ENCODE data around the gene RNF40. TPM values are rescaled to one million over a fixed set of nuclear protein-coding genes. Genes with fewer than 3 reads are reported as not detected.
A peak's percentile ranks its signal among the peaks of the same experiment; 100 is the strongest.

The RNF40 gene
- total RNA-seq, 2 experiments from 2014 or later = 103 to 106 TPM

DNA sequence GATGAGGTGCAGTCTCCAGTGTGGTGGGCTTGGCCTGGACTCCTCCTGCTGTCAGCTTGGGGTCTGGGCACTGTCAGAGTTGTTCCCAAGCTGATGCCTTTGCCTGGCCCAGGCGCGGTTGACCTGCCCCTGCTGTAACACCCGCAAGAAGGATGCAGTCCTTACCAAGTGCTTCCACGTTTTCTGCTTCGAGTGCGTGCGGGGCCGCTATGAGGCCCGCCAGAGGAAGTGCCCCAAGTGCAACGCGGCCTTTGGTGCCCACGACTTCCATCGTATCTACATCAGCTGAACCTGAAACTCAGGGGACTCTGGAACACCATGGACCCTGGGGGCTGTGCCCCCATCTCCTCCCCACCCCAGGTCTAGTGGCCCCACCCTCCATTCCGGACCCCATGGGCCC lies 11.7 kb downstream of the RNF40 start:
- H3K36me3 Mint-ChIP-seq = peaks cover 21% of the 10 kb centered on the region
- CTCF ChIA-PET = interaction anchor here (2.0 to 2.1 kb wide), 2 partner anchors 40 to 168 kb away, joined by 4 to 7 read pairs; no protein-coding TSS in a partner anchor
- H3K27ac Mint-ChIP-seq = no peak overlapping the region

DNA sequence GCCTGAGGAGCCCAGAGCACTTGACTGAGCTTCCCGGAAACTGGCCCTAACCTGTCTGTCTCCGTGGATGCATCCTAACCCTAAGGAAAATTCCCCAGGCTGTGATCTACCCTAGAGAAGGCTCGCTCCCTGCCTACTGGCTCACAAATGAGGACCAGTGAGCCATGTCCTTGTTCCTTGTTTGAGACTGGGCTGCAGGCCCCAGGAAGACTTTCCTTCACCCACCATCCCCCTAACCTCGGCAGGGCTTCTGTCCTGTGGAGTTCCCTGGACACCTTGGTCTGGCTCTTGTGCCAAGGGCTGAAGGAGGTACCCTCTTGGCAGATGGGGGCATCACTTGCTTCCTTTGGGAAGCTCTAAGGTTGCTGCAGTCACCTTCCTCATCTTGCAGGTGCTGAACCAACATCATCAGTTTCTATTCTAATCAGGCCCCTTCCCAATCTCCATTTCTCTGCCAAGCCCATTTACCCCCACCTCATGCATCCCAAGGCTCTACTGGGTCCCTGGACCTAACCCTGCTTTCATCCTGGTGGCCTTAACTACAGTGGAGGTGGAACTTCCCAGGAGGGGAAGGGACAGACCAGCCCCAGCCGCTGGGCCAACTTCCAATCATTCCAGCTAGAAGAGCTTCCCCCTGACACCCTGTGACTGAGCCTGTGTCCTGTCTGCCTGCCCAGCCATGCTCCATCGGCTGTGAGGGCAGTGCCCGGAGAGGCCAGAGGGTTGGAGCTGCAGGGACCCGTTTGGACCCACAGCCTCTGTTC lies 12.4 kb downstream of the RNF40 start:
- Mint-ChIP-seq H3K4me1 (peaks cover 24% of the 10 kb centered on the region), H3K4me3 (peak overlapping the region; percentile 84), H3K27ac (peak overlapping the region; percentile 89), H3K9me3 (ENCODE audit: low read depth) (no peaks in the 10 kb centered on the region), H3K36me3 (peaks cover 14% of the 10 kb centered on the region), H3K27me3 (no peaks in the 10 kb centered on the region)
- no peak for ATAC-seq
- CTCF ChIA-PET = interaction anchor here (0.9 to 2.1 kb wide), 5 partner anchors 11 to 168 kb away, joined by 3 to 7 read pairs (median 4); no protein-coding TSS in a partner anchor
- no peak for DNase-seq

More for the DNA sequence above, 11.7 kb downstream of the RNF40 start:
- Mint-ChIP-seq H3K27me3 (no peaks in the 10 kb centered on the region), H3K4me1 (peaks cover 24% of the 10 kb centered on the region), H3K4me3 (no peak overlapping the region), H3K9me3 (ENCODE audit: low read depth) (no peaks in the 10 kb centered on the region)
- ATAC-seq (no peak), DNase-seq (no peak)

DNA sequence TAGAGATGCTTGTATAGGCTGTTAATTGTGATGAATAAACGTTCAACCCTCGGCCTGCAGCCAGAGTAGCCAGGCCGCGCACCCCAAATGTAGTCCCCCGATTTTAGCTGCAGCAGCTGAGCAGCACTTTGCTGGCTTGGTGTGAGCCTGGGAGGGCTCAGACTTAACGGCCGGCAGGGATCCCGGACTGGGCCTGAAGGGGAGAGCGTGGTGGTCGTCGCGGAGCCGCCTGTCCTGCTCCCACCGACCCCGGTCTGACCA lies 12.9 kb downstream of the RNF40 start:
- peaks cover 12% of the 10 kb centered on the region for H3K36me3 Mint-ChIP-seq
- H3K27me3 Mint-ChIP-seq = no peaks in the 10 kb centered on the region
- no peaks in the 10 kb centered on the region for H3K9me3 Mint-ChIP-seq (ENCODE audit: low read depth)
- peak overlapping the region; percentile 84 for H3K4me3 Mint-ChIP-seq
- H3K27ac Mint-ChIP-seq = peak overlapping the region; percentile 89
- no peak for ATAC-seq
- DNase-seq = no peak
- CTCF ChIA-PET = interaction anchor here (0.9 to 2.1 kb wide), 5 partner anchors 11 to 167 kb away, joined by 3 to 7 read pairs (median 4); no protein-coding TSS in a partner anchor
- peaks cover 24% of the 10 kb centered on the region for H3K4me1 Mint-ChIP-seq

DNA sequence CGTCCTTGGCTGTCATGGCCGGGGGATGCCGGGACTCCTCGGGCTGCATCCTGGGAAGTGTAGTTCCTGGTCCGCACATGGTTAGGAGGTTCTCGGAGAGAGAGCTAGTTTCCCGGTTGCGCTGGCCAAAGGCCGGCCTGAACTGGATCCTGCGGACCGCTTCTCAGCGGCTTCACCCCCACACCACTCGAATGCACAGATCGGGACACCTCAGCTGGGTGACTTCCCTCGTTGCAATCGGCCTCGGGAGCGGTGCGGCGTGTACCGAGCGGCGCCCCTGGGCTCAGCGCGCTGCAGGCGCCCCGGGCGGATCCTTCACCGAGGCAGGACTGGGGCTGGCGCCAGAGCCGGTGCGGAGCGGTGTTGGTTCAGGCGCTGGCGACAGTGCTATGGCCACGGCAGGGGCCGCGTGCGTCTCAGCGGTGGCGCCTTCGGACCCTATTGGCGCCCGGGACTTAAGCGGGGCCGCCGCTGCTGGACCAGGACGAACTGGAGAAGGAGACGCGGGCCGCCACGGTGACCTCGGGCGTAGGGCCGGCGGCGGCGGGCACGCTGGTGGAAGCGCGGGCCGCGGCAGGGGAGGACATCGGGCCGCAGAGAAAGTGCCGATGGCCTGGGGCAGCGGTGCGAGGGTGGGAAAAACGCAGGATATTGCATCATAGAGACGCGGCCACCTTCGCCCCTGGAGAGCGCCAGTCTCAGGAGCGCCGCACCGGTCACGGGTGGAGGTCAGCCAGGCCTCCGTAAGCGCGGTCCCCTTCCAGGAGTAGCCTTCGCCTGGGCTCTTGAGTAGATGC lies 13.5 kb downstream of the RNF40 start:
- peaks cover 24% of the 10 kb centered on the region for H3K4me1 Mint-ChIP-seq
- H3K27ac Mint-ChIP-seq = peak overlapping the region; percentile 89
- CTCF ChIA-PET = interaction anchor here (0.7 to 2.1 kb wide), 6 partner anchors 10 to 167 kb away, joined by 3 to 7 read pairs (median 4); no protein-coding TSS in a partner anchor
- DNase-seq (peak; percentile 78), ATAC-seq (peak; percentile 81)
- H3K36me3 Mint-ChIP-seq = peaks cover 9% of the 10 kb centered on the region
- H3K27me3 Mint-ChIP-seq = no peaks in the 10 kb centered on the region
- peak overlapping the region; percentile 84 for H3K4me3 Mint-ChIP-seq
- no peaks in the 10 kb centered on the region for H3K9me3 Mint-ChIP-seq (ENCODE audit: low read depth)

DNA sequence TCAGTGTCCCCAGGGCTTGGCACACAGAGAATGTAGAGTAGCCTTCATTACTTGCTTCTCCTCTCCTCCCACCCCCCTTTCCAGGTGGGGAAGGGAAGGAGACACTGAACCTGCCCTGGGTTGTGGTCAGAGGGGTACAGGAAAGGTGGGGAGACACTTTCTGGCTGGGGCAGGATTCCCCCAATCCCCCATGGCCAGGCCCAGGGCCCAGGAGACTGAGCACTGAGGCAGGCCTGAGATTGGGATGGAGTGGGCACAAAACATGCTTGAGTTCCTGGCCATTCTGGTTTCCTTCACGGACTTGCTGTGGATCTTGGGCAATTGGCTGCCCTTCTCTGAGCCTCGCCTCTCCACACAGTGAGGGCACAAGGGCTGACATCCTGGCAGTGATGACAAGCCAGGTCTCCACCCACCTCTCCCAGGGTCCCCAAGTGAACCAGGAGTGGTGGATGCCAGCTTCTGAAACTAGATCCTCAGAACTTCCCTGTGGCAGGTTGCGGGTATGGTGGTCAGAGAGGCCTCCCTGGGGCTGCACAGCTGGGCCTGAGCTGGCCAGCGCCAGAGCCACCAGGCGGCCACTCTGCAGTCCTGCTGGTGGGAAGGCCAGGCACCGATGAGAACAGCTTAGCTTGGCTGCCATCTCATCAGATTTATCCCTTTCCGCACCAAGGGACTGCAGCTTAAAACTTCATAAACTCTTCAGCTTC lies 15.6 kb downstream of the RNF40 start:
- H3K4me1 Mint-ChIP-seq = peaks cover 20% of the 10 kb centered on the region
- no peaks in the 10 kb centered on the region for H3K9me3 Mint-ChIP-seq (ENCODE audit: low read depth)
- DNase-seq = no peak
- H3K36me3 Mint-ChIP-seq = peaks cover under 1% of the 10 kb centered on the region
- H3K4me3 Mint-ChIP-seq = no peak overlapping the region
- H3K27ac Mint-ChIP-seq = no peak overlapping the region
- H3K27me3 Mint-ChIP-seq = no peaks in the 10 kb centered on the region
- CTCF ChIA-PET = interaction anchor here (0.9 to 2.4 kb wide), 3 partner anchors 20 to 164 kb away, joined by 3 to 7 read pairs (median 4); no protein-coding TSS in a partner anchor
- no peak for ATAC-seq

DNA sequence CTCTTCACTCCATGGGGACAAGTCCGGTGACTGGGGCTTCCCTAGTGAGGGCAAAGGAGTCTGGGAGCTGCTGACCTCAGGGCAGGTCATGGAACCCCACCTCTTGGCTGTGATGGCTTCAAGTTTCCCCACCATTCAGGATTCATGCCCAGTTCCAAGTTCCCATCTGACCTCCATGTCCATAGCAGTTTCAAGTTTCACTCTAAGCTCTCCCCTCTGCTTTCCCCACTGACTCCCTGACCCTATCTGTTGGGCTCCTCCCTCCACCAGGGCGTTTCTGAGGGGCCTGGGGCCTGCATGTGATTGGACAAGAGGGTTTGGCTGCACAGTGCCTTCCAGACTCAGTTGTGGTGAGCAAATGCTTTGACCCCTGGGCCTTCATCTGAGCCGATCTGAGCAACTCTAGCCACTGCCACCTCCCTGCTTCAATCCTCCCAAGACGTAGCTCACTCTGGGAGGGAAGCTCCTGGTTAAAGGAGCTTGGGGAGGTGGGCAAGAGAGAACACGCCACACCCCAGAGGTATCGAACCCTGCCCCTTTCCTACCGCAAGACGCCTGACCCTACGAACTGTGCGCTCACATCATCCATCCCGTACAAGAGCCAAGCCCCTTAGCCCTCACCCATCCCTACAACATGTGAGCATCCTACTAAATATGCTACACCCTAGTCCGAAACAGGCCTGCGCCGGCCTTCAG lies 16.6 kb downstream of the RNF40 start:
- DNase-seq = no peak
- Mint-ChIP-seq H3K9me3 (ENCODE audit: low read depth) (no peaks in the 10 kb centered on the region), H3K27me3 (no peaks in the 10 kb centered on the region), H3K4me3 (no peak overlapping the region), H3K36me3 (no peaks in the 10 kb centered on the region), H3K27ac (no peak overlapping the region), H3K4me1 (peaks cover 20% of the 10 kb centered on the region)
- no peak for ATAC-seq
- CTCF ChIA-PET = interaction anchor here (1.0 to 2.4 kb wide), 2 partner anchors 34 to 163 kb away, joined by 3 to 7 read pairs; no protein-coding TSS in a partner anchor

DNA sequence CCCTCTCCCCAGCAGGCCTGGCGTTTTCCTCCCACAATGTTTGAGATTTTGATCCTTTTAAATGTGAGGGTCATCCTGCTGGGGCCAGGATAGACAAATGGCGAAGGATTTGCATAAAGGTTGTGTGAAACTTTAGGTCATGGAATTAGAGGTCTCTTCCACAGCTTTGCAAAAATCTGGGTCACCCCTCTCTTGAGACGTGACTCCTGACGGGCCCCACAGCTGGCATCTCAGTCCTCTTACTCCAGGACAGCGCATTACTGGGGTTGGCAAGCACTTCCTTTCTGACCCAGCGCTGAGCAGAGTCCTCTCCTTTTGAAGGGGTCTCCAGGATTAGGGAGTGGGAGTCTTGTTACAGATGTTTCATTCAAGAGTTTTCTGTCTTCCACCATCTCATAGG lies 17.5 kb downstream of the RNF40 start:
- ATAC-seq (no peak), DNase-seq (no peak)
- H3K9me3 Mint-ChIP-seq (ENCODE audit: low read depth) = no peaks in the 10 kb centered on the region
- no peak overlapping the region for H3K4me3 Mint-ChIP-seq
- no peaks in the 10 kb centered on the region for H3K27me3 Mint-ChIP-seq
- H3K36me3 Mint-ChIP-seq = no peaks in the 10 kb centered on the region
- peaks cover 18% of the 10 kb centered on the region for H3K4me1 Mint-ChIP-seq
- no peak overlapping the region for H3K27ac Mint-ChIP-seq
- CTCF ChIA-PET = no interaction called here

DNA sequence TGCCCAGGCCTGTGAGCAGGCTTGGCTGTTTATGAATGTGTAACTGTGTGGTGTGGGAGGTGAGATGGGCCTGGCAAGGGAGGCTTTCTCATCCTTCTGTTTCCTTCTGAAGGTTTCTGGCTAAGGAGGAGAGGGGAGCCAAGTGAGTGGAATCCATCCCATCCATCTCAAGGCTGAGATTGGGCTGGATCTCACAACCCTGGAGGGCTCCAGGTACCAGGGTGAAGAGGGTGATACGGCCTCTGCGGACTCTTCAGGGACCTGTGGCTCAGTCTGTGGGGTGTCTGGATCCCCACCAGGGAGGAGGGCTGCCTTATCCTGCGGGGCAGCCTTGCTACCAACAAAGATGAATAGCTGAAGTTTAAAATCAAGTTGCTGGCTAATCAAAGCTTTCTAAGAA lies 17.9 kb downstream of the RNF40 start:
- ATAC-seq (no peak), DNase-seq (no peak)
- no peak overlapping the region for H3K27ac Mint-ChIP-seq
- peaks cover 13% of the 10 kb centered on the region for H3K4me1 Mint-ChIP-seq
- no peaks in the 10 kb centered on the region for H3K36me3 Mint-ChIP-seq
- H3K4me3 Mint-ChIP-seq = no peak overlapping the region
- H3K9me3 Mint-ChIP-seq (ENCODE audit: low read depth) = no peaks in the 10 kb centered on the region
- CTCF ChIA-PET = interaction anchor here (0.6 to 1.4 kb wide), 2 partner anchors 26 to 588 kb away, joined by 3 read pairs; no protein-coding TSS in a partner anchor
- H3K27me3 Mint-ChIP-seq = no peaks in the 10 kb centered on the region

DNA sequence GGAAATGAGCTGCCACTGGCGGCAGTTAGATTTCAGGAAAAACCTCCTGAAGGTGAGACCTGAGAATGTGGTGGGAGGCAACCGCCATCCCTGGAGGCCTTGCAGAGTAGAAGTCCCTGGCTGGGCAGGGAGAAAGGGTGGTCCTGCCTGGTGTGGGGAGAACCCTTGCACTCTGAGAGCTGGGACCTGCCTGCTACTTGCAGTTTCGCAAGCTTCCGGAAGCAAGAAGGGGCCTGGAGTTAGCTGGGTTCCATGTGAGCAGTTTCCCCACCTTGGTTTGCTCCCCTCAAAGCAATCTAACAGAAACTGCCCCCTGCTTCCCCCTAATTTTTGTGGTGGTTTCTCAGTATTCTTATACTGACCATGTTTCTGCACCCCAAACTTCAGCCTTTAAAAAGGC lies 18.4 kb downstream of the RNF40 start:
- Mint-ChIP-seq H3K4me3 (no peak overlapping the region), H3K9me3 (ENCODE audit: low read depth) (no peaks in the 10 kb centered on the region), H3K36me3 (no peaks in the 10 kb centered on the region), H3K27ac (no peak overlapping the region), H3K4me1 (peaks cover 10% of the 10 kb centered on the region), H3K27me3 (peaks cover 1% of the 10 kb centered on the region)
- CTCF ChIA-PET = interaction anchor here (0.6 to 1.4 kb wide), 2 partner anchors 26 to 587 kb away, joined by 3 read pairs; no protein-coding TSS in a partner anchor
- DNase-seq (no peak), ATAC-seq (no peak)

DNA sequence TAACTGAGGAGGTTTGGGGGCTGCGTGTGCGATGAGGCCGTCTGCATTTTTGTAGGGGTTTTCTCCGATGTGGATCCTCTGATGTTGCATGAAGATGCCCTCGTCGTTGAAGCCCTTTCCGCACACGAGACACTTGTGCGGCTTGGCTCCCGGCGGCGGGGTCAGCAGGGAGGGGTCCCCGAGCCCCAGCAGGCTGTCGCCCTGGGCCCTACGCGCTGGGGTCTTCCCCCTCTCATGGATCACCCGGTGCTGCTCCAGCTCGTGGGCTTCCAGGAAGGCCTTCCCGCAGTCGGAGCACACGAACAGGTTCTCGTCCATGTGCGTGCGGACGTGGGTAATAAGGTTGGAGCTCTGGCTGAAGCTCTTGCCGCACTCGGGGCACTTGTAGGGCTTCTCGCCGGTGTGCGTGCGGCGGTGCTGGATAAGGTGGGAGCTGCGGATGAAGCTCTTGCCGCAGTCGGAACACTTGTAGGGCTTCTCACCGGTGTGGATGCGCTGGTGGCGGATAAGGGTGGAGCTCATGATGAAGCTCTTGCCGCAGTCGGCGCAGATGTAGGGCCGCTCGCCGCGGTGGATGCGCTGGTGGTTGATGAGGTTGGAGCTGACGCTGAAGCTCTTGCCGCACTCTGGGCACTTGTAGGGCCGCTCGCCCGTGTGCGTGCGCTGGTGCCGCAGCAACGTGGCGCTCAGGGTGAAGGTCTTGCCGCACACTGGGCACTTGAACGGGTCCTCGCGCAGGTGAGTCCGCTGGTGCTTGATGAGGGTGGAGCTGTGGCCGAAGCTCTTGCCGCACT lies 20.6 kb downstream of the RNF40 start:
- CTCF ChIA-PET = no interaction called here
- Mint-ChIP-seq H3K4me3 (no peak overlapping the region), H3K4me1 (peaks cover 5% of the 10 kb centered on the region)

DNA sequence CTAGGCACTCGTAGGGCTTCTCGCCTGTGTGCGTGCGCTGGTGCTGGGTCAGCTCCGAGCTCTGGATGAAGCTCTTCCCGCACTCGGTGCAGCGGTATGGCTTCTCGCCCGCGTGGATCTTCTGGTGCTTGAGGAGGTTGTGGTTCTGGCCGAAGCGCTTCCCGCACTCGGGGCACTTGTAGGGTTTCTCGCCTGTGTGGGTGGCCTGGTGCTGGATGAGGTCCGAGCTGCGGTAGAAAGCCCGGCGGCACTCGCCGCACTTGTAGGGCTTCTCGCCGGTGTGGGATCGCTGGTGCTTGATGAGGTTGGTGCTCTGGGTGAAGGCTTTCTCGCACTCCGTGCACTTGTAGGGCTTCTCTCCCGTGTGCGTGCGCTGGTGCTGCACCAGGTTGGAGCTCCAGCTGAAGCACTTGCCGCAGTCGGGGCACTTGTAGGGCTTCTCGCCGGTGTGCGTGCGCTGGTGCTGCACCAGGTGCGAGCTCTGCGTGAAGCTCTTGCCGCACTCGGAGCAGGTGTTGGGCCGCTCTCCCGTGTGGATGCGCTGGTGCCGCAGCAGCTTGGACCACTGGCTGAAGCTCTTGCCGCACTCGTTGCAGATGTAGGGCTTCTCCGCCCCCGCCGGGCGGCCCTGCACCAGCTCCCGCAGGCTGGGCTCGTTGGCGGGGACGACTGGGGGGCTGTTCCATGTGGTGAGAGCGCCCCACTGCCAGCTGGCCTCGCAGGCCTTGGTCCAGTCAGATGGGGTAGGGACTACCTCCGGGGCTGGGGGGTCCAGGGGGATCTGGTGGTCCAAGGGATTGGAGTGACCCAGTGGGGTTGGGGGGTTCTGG lies 21.4 kb downstream of the RNF40 start:
- H3K27ac Mint-ChIP-seq = no peak overlapping the region
- ATAC-seq (no peak), DNase-seq (no peak)
- no peaks in the 10 kb centered on the region for H3K36me3 Mint-ChIP-seq
- H3K9me3 Mint-ChIP-seq (ENCODE audit: low read depth) = no peaks in the 10 kb centered on the region
- CTCF ChIA-PET = no interaction called here
- no peak overlapping the region for H3K4me3 Mint-ChIP-seq
- H3K4me1 Mint-ChIP-seq = peaks cover 5% of the 10 kb centered on the region
- H3K27me3 Mint-ChIP-seq = peaks cover 22% of the 10 kb centered on the region

More for the DNA sequence above, 20.6 kb downstream of the RNF40 start:
- Mint-ChIP-seq H3K27me3 (peaks cover 15% of the 10 kb centered on the region), H3K27ac (no peak overlapping the region), H3K9me3 (ENCODE audit: low read depth) (no peaks in the 10 kb centered on the region), H3K36me3 (no peaks in the 10 kb centered on the region)
- no peak for DNase-seq
- no peak for ATAC-seq

All from activated CD8-positive, alpha-beta memory T cell treated with anti-CD3 and anti-CD28 coated beads, Interleukin-2, amount 10 ng/mL, durations not matched to agents 7 days and 5 days (primary cell).